GM12878 (cell line): ENCODE measurements around the gene KANSL2. TPM values are rescaled to one million over a fixed set of nuclear protein-coding genes. Genes with fewer than 3 reads are reported as not detected.
"Not testable (repeated sequence)": the region's sequence is repeated elsewhere in the genome, so short reads cannot be mapped to it uniquely, and the experiment has no call there.

Source experiments
- ATAC-seq: fragments of 200-7000 bp; cut with Tn5 transposase; 3 replicates; pipeline ENCODE4 v1.9.1; 2020; ENCODE audit warnings: mild to moderate bottlenecking, moderate library complexity
- BruUV-seq: library from RNA; stranded (reverse); fragments of 400-500 nt; replicated peaks from 2 replicates; lab custom pipeline; 2021; lab: Mats Ljungman, UMichigan
- CTCF ChIA-PET: fragments of 300-600 bp; sonication (Branson Sonifier 250); formaldehyde crosslinking; extraction: SDS; loops from one replicate; lab custom pipeline; 2021; ENCODE audit warnings: inconsistent platforms; lab: Yijun Ruan, JAX
- POLR2A ChIA-PET: fragments of 350-600 bp; formaldehyde crosslinking; extraction: SDS; loops from one replicate; lab custom pipeline; 2021; ENCODE audit warnings: inconsistent platforms; lab: Charles Lee
- RAD21 ChIA-PET: fragments of 300-600 bp; sonication (Branson Sonifier 250); formaldehyde crosslinking; loops from one replicate; lab custom pipeline; 2023; ENCODE audit warnings: antibody characterized with exemption; ENCODE audit not compliant: unreplicated experiment; lab: Charles Lee
- SMC1A ChIA-PET: fragments of 300-600 bp; sonication (Branson Sonifier 250); formaldehyde crosslinking; loops from one replicate; lab custom pipeline; 2023; ENCODE audit not compliant: unreplicated experiment, uncharacterized antibody; lab: Charles Lee
- DNase-seq: peaks from one replicate; pipeline ENCODE4 v3.0.0-alpha.2; 2011; ENCODE audit warnings: low read depth, low spot score
- FAIRE-seq: peaks from 3 replicates; lab custom pipeline; 2011; peaks lifted over from hg19 to GRCh38; lab: Jason Lieb, UNC
- H2AFZ ChIP-seq: 2 replicates; pipeline ENCODE4 v1.6.0; 2011; ENCODE audit warnings: low read depth, low read length, control low read depth; ENCODE audit not compliant: control insufficient read depth
- H3K27ac ChIP-seq: 2 replicates; pipeline ENCODE4 v1.5.1; 2011; ENCODE audit warnings: control low read depth; ENCODE audit not compliant: control insufficient read depth, insufficient read depth
- H3K27me3 ChIP-seq, 2 experiments: replicated peaks in 1 of 2; 2 replicates each; pipeline versions ENCODE4 v1.6.0 to v1.6.1; 2011; ENCODE audit warnings: low read length in 1 of 2; ENCODE audit not compliant: control insufficient read depth in 2 of 2, insufficient read depth in 2 of 2
- H3K36me3 ChIP-seq, 2 experiments: 2 replicates each; pipeline ENCODE4 v1.5.1; 2011; ENCODE audit warnings: low read length in 1 of 2; ENCODE audit not compliant: control insufficient read depth in 2 of 2, insufficient read depth in 2 of 2
- H3K4me1 ChIP-seq: 2 replicates; pipeline ENCODE4 v1.6.1; 2011; ENCODE audit warnings: mild to moderate bottlenecking, low read length, moderate library complexity, mixed read lengths; ENCODE audit not compliant: control insufficient read depth, insufficient read depth
- H3K4me2 ChIP-seq: 2 replicates; pipeline ENCODE4 v1.6.0; 2011; ENCODE audit warnings: control low read depth; ENCODE audit not compliant: control insufficient read depth, insufficient read depth
- H3K4me3 ChIP-seq: fragments of 200-600 bp; sonication (generic); 2 replicates; pipeline ENCODE4 v1.5.1; 2016
- H3K79me2 ChIP-seq: 2 replicates; pipeline ENCODE4 v1.6.0; 2011; ENCODE audit warnings: low read length; ENCODE audit not compliant: control insufficient read depth, insufficient read depth
- H3K9ac ChIP-seq: 2 replicates; pipeline ENCODE4 v1.8.0; 2011; ENCODE audit warnings: low read length, control low read depth, mixed read lengths; ENCODE audit not compliant: control insufficient read depth, insufficient read depth
- H3K9me3 ChIP-seq: replicated peaks from 3 replicates; pipeline ENCODE4 v1.5.1; 2011; ENCODE audit warnings: mild to moderate bottlenecking, low read length; ENCODE audit not compliant: control insufficient read depth, insufficient read depth
- H4K20me1 ChIP-seq: 2 replicates; pipeline ENCODE4 v1.6.0; 2011; ENCODE audit not compliant: control insufficient read depth, insufficient read depth
- CHD4 ChIP-seq: fragments of 200-600 bp; sonication (generic); IDR thresholded peaks from 2 replicates; pipeline ENCODE4 v1.6.1; 2016; ENCODE audit warnings: mild to moderate bottlenecking
- ETV6 ChIP-seq, 2 experiments: fragments of 450-650 bp in 1 of 2; IDR thresholded peaks in 1 of 2; conservative IDR thresholded peaks in 1 of 2; 2 replicates each; pipeline ENCODE4 v1.6.1; 2014; ENCODE audit warnings: antibody characterized with exemption in 1 of 2, borderline replicate concordance in 1 of 2, low read depth in 1 of 2, mild to moderate bottlenecking in 1 of 2, moderate library complexity in 1 of 2
- IRF5 ChIP-seq: fragments of 450-650 bp; IDR thresholded peaks from 2 replicates; pipeline ENCODE4 v1.6.1; 2017; ENCODE audit warnings: borderline replicate concordance
- JUNB ChIP-seq: IDR thresholded peaks from 2 replicates; pipeline ENCODE4 v1.6.1; 2016; ENCODE audit warnings: antibody characterized with exemption, mild to moderate bottlenecking
- NFYB ChIP-seq: IDR thresholded peaks from 2 replicates; pipeline ENCODE4 v1.6.1; 2011; ENCODE audit warnings: low read depth, mild to moderate bottlenecking, low read length, improper control_type of control experiment, moderate library complexity; ENCODE audit not compliant: insufficient read depth
- ZNF274 ChIP-seq: IDR thresholded peaks from one replicate; pipeline ENCODE4 v1.8.0; 2011; ENCODE audit not compliant: insufficient read length, insufficient read depth
- ZNF592 ChIP-seq: fragments of 450-650 bp; IDR thresholded peaks from 2 replicates; pipeline ENCODE4 v1.6.1; 2017; ENCODE audit warnings: mild to moderate bottlenecking, moderate library complexity
- WGBS: methylation state at CpG from one replicate; pipeline ENCODE4 v1.1.6; 2016; ENCODE audit warnings: low lambda C conversion rate; ENCODE audit not compliant: insufficient replicate concordance, insufficient coverage; ENCODE audit errors: missing lambda C conversion rate; 5-methylcytosine and 5-hydroxymethylcytosine counted together
- in situ Hi-C: fragments of 300-500 bp; cut with MboI; formaldehyde crosslinking; loops from 9 replicates; pipeline ENCODE4 v1.14.3; 2018; ENCODE audit warnings: mixed read lengths
- intact Hi-C: fragments of 100-400 bp; cut with micrococcal nuclease; formaldehyde crosslinking; loops from one replicate; pipeline ENCODE4 v1.14.2; 2022; ENCODE audit not compliant: unreplicated experiment
- polyA plus RNA-seq, 11 experiments: library from polyadenylated mRNA; depleted of rRNA in 4 of 11; unstranded in 6 of 11; stranded (reverse) in 5 of 11; fragments of >200 nt; fragmentation: Nextera tagmentation in 4 of 11; fragmentation: Illumina TruSeq in 1 of 11; extraction: Ambion mirVana in 4 of 11; extraction: Trizol in 1 of 11; gene quantifications; 1 replicate in 1 of 11; 2 replicates in 10 of 11; pipeline versions ENCODE4 v1.2.1 to v1.2.3, GENCODE V29; 2011 to 2016; ENCODE audit warnings: inconsistent platforms in 2 of 11, missing spikeins in 2 of 11, low read depth in 1 of 11
- total RNA-seq, 4 experiments: library from RNA; depleted of rRNA in 3 of 4; stranded (reverse); fragments of >200 nt in 3 of 4; fragmentation: Illumina TruSeq in 1 of 4; extraction: Trizol in 1 of 4; gene quantifications; 2 replicates each; pipeline versions ENCODE4 v1.2.1 to v1.2.3, GENCODE V29; 2013 to 2021
- TF ChIP-seq, protein P1 (sequence below): IDR thresholded peaks from 2 replicates; pipeline ENCODE4 v1.6.1; 2011; ENCODE audit warnings: mild to moderate bottlenecking, low read depth, low read length, moderate library complexity; ENCODE audit not compliant: insufficient replicate concordance

KANSL2 gene
- total and polyA plus RNA-seq, 10 of the 15 experiments (the other 5 are each of a cell fraction or from before 2014, with no cell fraction given) = 28.1 to 54.8 (median 40.9) TPM

- in situ Hi-C loops, H3K4me1 ChIP-seq, H2AFZ ChIP-seq, H3K36me3 ChIP-seq, H3K27ac ChIP-seq, H4K20me1 ChIP-seq, H3K79me2 ChIP-seq, intact Hi-C loops, H3K9ac ChIP-seq, H3K27me3 ChIP-seq, H3K4me3 ChIP-seq, H3K4me2 ChIP-seq, H3K9me3 ChIP-seq, DNase-seq, ATAC-seq, FAIRE-seq, POLR2A ChIA-PET, BruUV-seq: not testable (repeated sequence)
- WGBS = 62% methylated on average over 7 of the region's 7 CpGs
- SMC1A ChIA-PET = interaction anchor here (0.6 to 8.5 kb wide), 2 partner anchors 80 to 423 kb away, joined by 3 to 169 read pairs; no protein-coding TSS in a partner anchor
- CTCF ChIA-PET = interaction anchor here (0.8 to 11.8 kb wide), 2 partner anchors 81 to 130 kb away, joined by 3 to 250 read pairs; no protein-coding TSS in a partner anchor
- TF ChIP-seq NFYB = peak; percentile 74; the same call in 1 of the 2 replicates
- RAD21 ChIA-PET = interaction anchor here (10.4 kb wide), 1 partner anchor 80 kb away, joined by 151 read pairs; no protein-coding TSS in a partner anchor
These were observed 59.0 kb downstream of the KANSL2 start for GRCh38 chr12:48622997-48623396.

DNA sequence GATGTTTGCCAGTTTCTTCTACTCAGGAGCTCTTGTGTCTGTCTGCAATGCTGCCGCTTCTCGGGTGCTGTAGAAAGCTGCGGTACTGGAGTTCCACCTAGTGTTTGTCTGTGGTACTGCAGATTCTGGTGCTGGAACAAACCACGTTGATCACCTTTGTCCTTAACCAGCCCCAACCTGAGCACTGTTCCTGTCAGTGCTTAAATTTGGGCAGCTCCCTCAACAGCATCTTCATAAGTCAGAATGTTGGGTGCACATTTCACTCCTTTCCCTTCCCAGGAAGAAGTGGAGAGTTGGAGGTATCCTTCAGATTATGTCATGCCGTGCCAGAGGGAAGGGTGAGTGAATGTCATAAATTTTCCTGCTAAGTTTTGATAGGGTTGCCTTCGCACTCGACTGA, 63.5 kb downstream of the KANSL2 start:
- FAIRE-seq = peak; percentile 90
- Histone ChIP-seq H3K36me3 (no peaks in the 10 kb centered on the region), H3K4me2 (no peak overlapping the region), H3K9ac (no peak overlapping the region), H3K79me2 (no peaks in the 10 kb centered on the region), H4K20me1 (no peaks in the 10 kb centered on the region), H3K4me3 (no peak overlapping the region), H3K4me1 (no peaks in the 10 kb centered on the region), H3K27ac (no peak overlapping the region), H2AFZ (no peak overlapping the region), H3K27me3 (no peaks in the 10 kb centered on the region; a peak in 1 of 4 replicates), H3K9me3 (no peaks in the 10 kb centered on the region; the same call in 2 of the 3 replicates)
- peak; percentile 41 for DNase-seq
- SMC1A ChIA-PET = interaction anchor here (0.7 to 8.5 kb wide), 32 partner anchors 9 to 534 kb away, joined by 3 to 169 read pairs (median 4); partner anchors contain the start of gene OR8S1
- intact Hi-C loops = loop anchor here (1.0 to 10.0 kb wide), 5 partner anchors 76 to 431 kb away; no protein-coding TSS in a partner anchor
- RAD21 ChIA-PET = interaction anchor here (0.6 to 10.4 kb wide), 25 partner anchors 10 to 780 kb away, joined by 3 to 151 read pairs (median 4); partner anchors contain the start of gene OR8S1
- CTCF ChIA-PET = interaction anchor here (0.6 to 11.8 kb wide), 70 partner anchors 9 to 876 kb away, joined by 3 to 250 read pairs (median 4); partner anchors contain the start of genes ASB8, KANSL2, OR8S1 and TMEM106C
- 17% methylated on average over 7 of the region's 7 CpGs for WGBS
- ATAC-seq = peak; percentile 98
- POLR2A ChIA-PET = interaction anchor here (0.7 kb wide), 1 partner anchor 75 kb away, joined by 3 read pairs; no protein-coding TSS in a partner anchor
- in situ Hi-C loops = loop anchor here (5.0 kb wide), 1 partner anchor 76 kb away; no protein-coding TSS in a partner anchor
- BruUV-seq = no TSS peak
- TF ChIP-seq ETV6 (conservative IDR thresholded peaks at IDR 0.05 in 1 of 2, IDR thresholded peaks at IDR 0.05 in 1 of 2; ENCODE audit: borderline replicate concordance in 1 of 2, low read depth in 1 of 2) (no peak), IRF5 (no peak), ZNF592 (no peak), ZNF274 (no peak), JUNB (no peak), CHD4 (no peak)
- TF ChIP-seq, protein P1, sequence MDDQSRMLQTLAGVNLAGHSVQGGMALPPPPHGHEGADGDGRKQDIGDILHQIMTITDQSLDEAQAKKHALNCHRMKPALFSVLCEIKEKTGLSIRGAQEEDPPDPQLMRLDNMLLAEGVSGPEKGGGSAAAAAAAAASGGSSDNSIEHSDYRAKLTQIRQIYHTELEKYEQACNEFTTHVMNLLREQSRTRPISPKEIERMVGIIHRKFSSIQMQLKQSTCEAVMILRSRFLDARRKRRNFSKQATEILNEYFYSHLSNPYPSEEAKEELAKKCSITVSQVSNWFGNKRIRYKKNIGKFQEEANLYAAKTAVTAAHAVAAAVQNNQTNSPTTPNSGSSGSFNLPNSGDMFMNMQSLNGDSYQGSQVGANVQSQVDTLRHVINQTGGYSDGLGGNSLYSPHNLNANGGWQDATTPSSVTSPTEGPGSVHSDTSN = no peak
